CD4-positive, alpha-beta T cell (primary cell): ENCODE measurements around the gene SPATC1L. TPM values are rescaled to one million over a fixed set of nuclear protein-coding genes. Genes with fewer than 3 reads are reported as not detected.
A peak's percentile ranks its signal among the peaks of the same experiment; 100 is the strongest.
"Not testable (repeated sequence)": the region's sequence is repeated elsewhere in the genome, so short reads cannot be mapped to it uniquely, and the experiment has no call there.

Source experiments
- ATAC-seq: fragments of 200-7000 bp; cut with Tn5 transposase; one replicate; pipeline ENCODE4 v1.10.0; 2022; ENCODE audit warnings: mild to moderate bottlenecking; ENCODE audit not compliant: poor library complexity
- CTCF ChIA-PET: fragments of 350-600 bp; sonication (Branson Sonifier 250); formaldehyde crosslinking; loops from one replicate; lab custom pipeline; 2021; ENCODE audit warnings: antibody characterized with exemption, inconsistent platforms; lab: Charles Lee
- POLR2A ChIA-PET: fragments of 350-600 bp; sonication (Branson Sonifier 250); formaldehyde crosslinking; loops from one replicate; lab custom pipeline; 2021; ENCODE audit warnings: antibody characterized with exemption, inconsistent platforms; lab: Charles Lee
- DNase-seq, 14 experiments: peaks; one replicate each; pipeline ENCODE4 v3.0.0-alpha.2; 2013 to 2020; ENCODE audit warnings: mixed read lengths in 2 of 14
- H3K27ac ChIP-seq, 2 donors: one replicate each; pipeline versions ENCODE4 v1.5.1 to v1.7.0; 2013; ENCODE audit warnings: low read length in 2 of 2, low read depth in 1 of 2, mild to moderate bottlenecking in 1 of 2
- H3K27me3 ChIP-seq, 2 experiments: 1 replicate in 1 of 2; 2 replicates in 1 of 2; pipeline versions ENCODE4 v1.6.1 to v1.7.0; 2013; ENCODE audit warnings: low read length in 2 of 2, control low read depth in 1 of 2, mild to moderate bottlenecking in 1 of 2, moderate library complexity in 1 of 2; ENCODE audit not compliant: insufficient read depth in 2 of 2, control insufficient read depth in 1 of 2
- H3K36me3 ChIP-seq: one replicate; pipeline ENCODE4 v1.6.1; 2013; ENCODE audit warnings: low read length, control low read depth; ENCODE audit not compliant: insufficient read depth
- H3K4me1 ChIP-seq: one replicate; pipeline ENCODE4 v1.6.1; 2013; ENCODE audit warnings: low read length, control low read depth; ENCODE audit not compliant: insufficient read depth
- H3K4me3 ChIP-seq: one replicate; pipeline ENCODE4 v1.5.1; 2013; ENCODE audit warnings: mild to moderate bottlenecking, low read length, moderate library complexity
- H3K9me3 ChIP-seq, 2 experiments: 1 replicate in 1 of 2; 2 replicates in 1 of 2; pipeline versions ENCODE4 v1.6.1 to v1.7.0; 2013; ENCODE audit warnings: low read length in 2 of 2, mild to moderate bottlenecking in 2 of 2, control low read depth in 1 of 2, moderate library complexity in 1 of 2; ENCODE audit not compliant: control insufficient read depth in 1 of 2, insufficient read depth in 1 of 2
- H3K27ac Mint-ChIP-seq: one replicate; pipeline ENCODE4 v1.8.0; 2020; ENCODE audit warnings: mixed read lengths
- H3K27me3 Mint-ChIP-seq: one replicate; pipeline ENCODE4 v1.8.0; 2021; ENCODE audit warnings: mixed read lengths
- H3K36me3 Mint-ChIP-seq: one replicate; pipeline ENCODE4 v1.8.0; 2021; ENCODE audit warnings: low read depth, mixed read lengths
- H3K4me1 Mint-ChIP-seq: one replicate; pipeline ENCODE4 v1.8.0; 2021; ENCODE audit warnings: low read depth, mixed read lengths
- H3K4me3 Mint-ChIP-seq: one replicate; pipeline ENCODE4 v1.8.0; 2020; ENCODE audit warnings: mild to moderate bottlenecking, mixed read lengths
- H3K9me3 Mint-ChIP-seq: one replicate; pipeline ENCODE4 v1.8.0; 2020; ENCODE audit warnings: mixed read lengths
- intact Hi-C, 2 experiments: fragments of 100-400 bp; cut with DNase I in 1 of 2; cut with micrococcal nuclease in 1 of 2; formaldehyde crosslinking; loops; one replicate each; pipeline versions ENCODE4 v1.15.1 to v1.9.0; 2023 to 2025; cut with DNase I, micrococcal nuclease
- total RNA-seq, 174 experiments: library from RNA in 2 of 174; stranded (reverse) in 2 of 174; gene quantifications; one replicate each; pipeline ENCODE4 v1.2.3 and lab custom pipeline; 2021 to 2026
- TF ChIP-seq, protein P1 (sequence below): fragments of 200-600 bp; IDR thresholded peaks from one replicate; pipeline ENCODE4 v1.8.0; 2022; ENCODE audit warnings: antibody characterized with exemption, mild to moderate bottlenecking

Gene SPATC1L
- total RNA-seq, 2 experiments from 2014 or later, result 2.8 to 3.0 TPM

DNA sequence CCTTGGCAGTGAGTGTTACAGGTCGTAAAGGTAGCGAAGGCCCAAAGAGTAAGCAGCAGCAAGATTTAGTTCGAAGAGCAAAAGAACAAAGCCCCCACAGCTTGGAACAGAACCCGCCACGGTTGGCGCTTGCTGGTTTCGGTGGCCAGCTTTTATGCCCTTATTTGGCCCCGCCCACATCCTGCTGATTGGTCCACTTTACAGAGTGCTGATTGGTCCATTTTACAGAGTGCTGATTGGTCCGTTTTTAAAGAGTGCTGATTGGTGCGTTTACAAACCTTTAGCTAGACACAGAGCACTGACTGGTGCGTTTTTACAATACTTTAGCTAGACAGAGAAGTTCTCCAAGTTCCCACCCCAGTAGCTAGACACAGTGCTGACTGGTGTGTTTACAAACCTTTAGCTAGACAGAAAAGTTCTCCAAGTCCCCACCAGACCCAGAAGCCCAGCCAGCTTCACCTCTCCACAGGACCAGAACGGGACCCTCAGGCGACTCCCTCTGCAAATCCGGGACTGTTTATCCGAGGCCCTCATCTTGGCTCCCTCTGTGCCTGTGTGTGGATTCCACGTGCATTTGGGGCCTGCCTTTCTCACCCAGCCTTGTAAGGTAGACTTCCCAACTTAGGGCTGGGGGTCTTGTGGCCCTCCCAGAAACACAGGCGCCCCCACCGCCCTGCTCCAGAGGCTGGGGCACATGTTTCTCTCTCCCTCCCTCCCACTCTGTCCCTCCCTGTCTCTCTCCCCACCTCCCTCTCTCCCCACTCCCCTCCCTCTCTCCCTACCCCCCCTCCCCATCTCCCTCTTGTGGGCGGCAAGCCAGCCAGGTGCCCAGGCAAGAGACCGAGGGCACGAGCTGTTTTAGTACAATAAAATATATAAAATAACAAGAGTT, 41.4 kb downstream of the SPATC1L start:
- DNase-seq, result peak in 4 of 14 experiments; percentile 10 to 46 (median 20)
- TF ChIP-seq, protein P1, sequence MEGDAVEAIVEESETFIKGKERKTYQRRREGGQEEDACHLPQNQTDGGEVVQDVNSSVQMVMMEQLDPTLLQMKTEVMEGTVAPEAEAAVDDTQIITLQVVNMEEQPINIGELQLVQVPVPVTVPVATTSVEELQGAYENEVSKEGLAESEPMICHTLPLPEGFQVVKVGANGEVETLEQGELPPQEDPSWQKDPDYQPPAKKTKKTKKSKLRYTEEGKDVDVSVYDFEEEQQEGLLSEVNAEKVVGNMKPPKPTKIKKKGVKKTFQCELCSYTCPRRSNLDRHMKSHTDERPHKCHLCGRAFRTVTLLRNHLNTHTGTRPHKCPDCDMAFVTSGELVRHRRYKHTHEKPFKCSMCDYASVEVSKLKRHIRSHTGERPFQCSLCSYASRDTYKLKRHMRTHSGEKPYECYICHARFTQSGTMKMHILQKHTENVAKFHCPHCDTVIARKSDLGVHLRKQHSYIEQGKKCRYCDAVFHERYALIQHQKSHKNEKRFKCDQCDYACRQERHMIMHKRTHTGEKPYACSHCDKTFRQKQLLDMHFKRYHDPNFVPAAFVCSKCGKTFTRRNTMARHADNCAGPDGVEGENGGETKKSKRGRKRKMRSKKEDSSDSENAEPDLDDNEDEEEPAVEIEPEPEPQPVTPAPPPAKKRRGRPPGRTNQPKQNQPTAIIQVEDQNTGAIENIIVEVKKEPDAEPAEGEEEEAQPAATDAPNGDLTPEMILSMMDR, result no peak
- Histone ChIP-seq H3K27ac (no peak overlapping the region), H3K9me3 (peaks cover 0 to 5% of the 10 kb centered on the region in 2 experiments), H3K27me3 (no peaks in the 10 kb centered on the region), H3K36me3 (no peaks in the 10 kb centered on the region), H3K4me3 (no peak overlapping the region), H3K4me1 (peaks cover 12% of the 10 kb centered on the region)
- CTCF ChIA-PET, result interaction anchor here (0.5 to 2.4 kb wide), 8 partner anchors 10 to 182 kb away, joined by 3 to 10 read pairs (median 3); partner anchors contain the start of genes C21orf58, LSS, MCM3AP and YBEY
- intact Hi-C loops, result loop anchor here in 1 of 2 experiments (5.0 to 10.0 kb wide), 3 partner anchors 84 to 171 kb away; partner anchors contain the start of genes LSS, MCM3AP and YBEY
- Mint-ChIP-seq H3K4me1 (peaks cover 8% of the 10 kb centered on the region), H3K27me3 (no peaks in the 10 kb centered on the region), H3K36me3 (no peaks in the 10 kb centered on the region), H3K4me3 (no peak overlapping the region), H3K27ac (no peak overlapping the region), H3K9me3 (no peaks in the 10 kb centered on the region)
- POLR2A ChIA-PET, result interaction anchor here (0.6 to 1.3 kb wide), 2 partner anchors 143 to 183 kb away, joined by 4 to 5 read pairs; partner anchors contain the start of genes MCM3AP and YBEY
- ATAC-seq, result no peak

DNA sequence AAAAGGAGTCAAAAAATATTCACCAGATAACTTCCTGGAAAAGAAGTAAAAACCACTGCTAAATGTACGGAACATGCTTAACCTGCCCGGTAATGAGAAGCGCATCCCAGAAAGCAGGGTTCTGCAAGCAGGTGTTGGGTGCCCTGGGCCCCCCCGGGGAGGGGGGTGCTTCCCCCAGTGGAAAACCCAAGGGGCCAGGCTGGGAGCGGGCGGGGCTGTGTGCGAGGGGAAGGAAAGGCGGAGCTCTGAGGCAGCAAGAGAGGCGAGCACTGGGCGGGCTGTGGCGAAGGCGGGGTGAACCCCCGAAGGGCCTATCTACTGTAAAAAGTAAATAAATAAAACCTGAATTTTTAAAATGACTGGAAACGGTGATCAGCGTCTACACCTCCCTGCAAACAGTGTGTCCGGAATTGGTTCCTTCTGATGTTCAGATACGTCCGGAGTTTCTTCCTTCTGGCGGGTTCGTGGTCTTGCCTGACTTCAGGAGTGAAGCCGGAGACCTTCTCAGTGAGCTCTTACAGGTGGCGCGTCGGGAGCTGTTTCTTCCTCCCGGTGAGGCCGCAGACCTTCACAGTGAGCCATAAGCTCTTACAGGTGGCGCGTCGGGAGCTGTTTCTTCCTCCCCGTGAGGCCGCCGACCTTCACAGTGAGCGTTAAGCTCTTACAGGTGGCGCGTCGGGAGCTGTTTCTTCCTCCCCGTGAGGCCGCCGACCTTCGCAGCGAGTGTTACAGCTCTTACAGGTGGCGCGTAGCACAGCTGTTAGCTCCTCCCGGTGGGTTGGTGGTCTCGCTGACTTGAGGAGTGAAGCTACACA, 42.3 kb downstream of the SPATC1L start:
- Mint-ChIP-seq H3K9me3 (no peaks in the 10 kb centered on the region), H3K4me1 (peaks cover 8% of the 10 kb centered on the region), H3K4me3 (no peak overlapping the region), H3K27me3 (no peaks in the 10 kb centered on the region), H3K27ac (no peak overlapping the region), H3K36me3 (no peaks in the 10 kb centered on the region)
- no peak for ATAC-seq
- no peaks in the 10 kb centered on the region for H3K36me3 ChIP-seq
- TF ChIP-seq, protein P1, result no peak
- no peak overlapping the region for H3K27ac ChIP-seq
- CTCF ChIA-PET, result interaction anchor here (2.4 kb wide), 1 partner anchor 11 kb away, joined by 9 read pairs; no protein-coding TSS in a partner anchor
- POLR2A ChIA-PET, result no interaction called here
- peaks cover 12% of the 10 kb centered on the region for H3K4me1 ChIP-seq
- intact Hi-C loops, result loop anchor here in 1 of 2 experiments (5.0 to 10.0 kb wide), 3 partner anchors 85 to 170 kb away; partner anchors contain the start of genes LSS, MCM3AP and YBEY
- H3K9me3 ChIP-seq, result peaks cover 0 to 5% of the 10 kb centered on the region in 2 experiments
- DNase-seq, result no peak
- no peak overlapping the region for H3K4me3 ChIP-seq
- H3K27me3 ChIP-seq, result peaks cover 0 to 2% of the 10 kb centered on the region in 2 experiments

DNA sequence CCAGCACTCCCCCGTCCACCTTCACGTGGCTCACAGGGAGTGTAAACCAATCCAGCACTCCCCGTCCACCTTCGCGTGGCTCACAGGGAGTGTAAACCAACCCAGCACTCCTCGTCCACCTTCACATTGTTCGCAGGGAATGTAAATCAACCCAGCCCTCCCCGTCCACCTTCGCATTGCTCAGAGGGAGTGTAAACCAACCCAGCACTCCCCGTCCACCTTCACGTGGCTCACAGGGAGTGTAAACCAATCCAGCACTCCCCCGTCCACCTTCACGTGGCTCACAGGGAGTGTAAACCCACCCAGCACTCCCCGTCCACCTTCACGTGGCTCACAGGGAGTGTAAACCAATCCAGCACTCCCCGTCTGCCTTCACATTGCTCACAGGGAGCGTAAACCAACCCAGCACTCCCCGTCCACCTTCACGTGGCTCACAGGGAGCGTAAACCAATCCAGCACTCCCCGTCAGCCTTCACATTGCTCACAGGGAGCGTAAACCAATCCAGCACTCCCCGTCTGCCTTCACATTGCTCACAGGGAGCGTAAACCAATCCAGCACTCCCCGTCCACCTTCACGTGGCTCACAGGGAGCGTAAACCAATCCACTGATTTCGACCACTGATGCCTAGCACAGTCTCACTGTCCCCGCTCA, 43.8 kb downstream of the SPATC1L start:
- H3K4me3 Mint-ChIP-seq, H3K4me1 Mint-ChIP-seq, H3K36me3 Mint-ChIP-seq, H3K27me3 Mint-ChIP-seq, ATAC-seq, H3K27me3 ChIP-seq, POLR2A ChIA-PET, DNase-seq, H3K27ac ChIP-seq, H3K36me3 ChIP-seq, H3K9me3 ChIP-seq, CTCF ChIA-PET, H3K27ac Mint-ChIP-seq, H3K9me3 Mint-ChIP-seq, H3K4me3 ChIP-seq: not testable (repeated sequence)
- intact Hi-C loops, result loop anchor here in 1 of 2 experiments (5.0 to 10.0 kb wide), 3 partner anchors 87 to 168 kb away; partner anchors contain the start of genes LSS, MCM3AP and YBEY
- peaks cover 12% of the 10 kb centered on the region for H3K4me1 ChIP-seq
